ENCODE measurements around the gene ABHD18. TPM values are rescaled to one million over a fixed set of nuclear protein-coding genes. Genes with fewer than 3 reads are reported as not detected.
A peak's percentile ranks its signal among the peaks of the same experiment; 100 is the strongest.
"Not testable (repeated sequence)": the region's sequence is repeated elsewhere in the genome, so short reads cannot be mapped to it uniquely, and the experiment has no call there.

The ABHD18 gene
- total RNA-seq, 1 experiment from 2014 or later: 4.9 TPM

DNA sequence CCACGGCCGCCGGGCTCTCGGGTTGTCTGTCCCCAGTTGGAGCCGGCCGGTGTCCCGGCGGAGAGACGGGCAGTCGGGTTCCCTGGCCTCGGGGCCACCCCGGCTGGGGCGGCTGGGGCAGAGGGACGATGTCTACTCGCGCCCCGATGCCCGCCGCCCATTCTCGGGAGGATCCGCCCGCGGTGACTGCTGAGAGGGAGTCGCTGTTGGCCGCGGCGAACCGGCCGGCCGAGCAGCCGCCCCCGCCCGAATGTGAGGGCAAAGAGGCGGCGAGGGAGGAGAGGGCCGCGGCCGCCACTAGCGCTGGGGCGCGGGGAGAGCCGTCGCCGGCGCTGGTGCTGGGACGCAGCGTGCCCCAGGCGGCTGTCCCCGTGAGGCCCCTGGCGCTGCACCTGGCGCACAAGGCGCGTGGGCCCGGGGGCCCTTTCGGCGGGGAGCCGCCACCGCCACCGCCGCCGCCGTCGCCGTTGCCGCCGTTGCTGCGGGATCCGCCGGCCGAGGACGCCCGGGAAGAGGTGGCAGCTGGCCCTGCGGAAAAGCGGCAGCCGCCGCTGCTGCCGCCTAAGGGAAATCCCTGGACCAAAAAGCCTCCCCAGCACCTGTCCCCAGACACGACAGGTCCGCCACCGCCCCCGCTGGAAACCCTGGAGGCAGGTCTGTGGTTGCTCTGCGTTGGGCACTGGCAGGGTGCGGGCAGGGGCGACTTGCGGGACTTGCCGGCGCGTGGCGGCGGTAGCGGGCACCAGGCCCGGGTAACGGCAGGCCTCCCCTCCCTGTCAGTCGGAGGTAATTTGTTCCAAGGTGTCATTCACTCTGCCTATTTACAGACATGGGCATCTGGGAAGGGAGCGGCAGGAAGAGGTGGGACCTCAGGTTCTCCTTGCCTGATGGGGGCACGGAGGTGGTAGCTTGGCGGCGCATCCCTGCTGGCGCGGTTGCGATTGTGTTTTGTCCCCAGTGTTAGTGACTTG lies 96.6 kb downstream of the ABHD18 start:
- peak; percentile 43 for DNase-seq (ENCODE audit: low read depth)

DNA sequence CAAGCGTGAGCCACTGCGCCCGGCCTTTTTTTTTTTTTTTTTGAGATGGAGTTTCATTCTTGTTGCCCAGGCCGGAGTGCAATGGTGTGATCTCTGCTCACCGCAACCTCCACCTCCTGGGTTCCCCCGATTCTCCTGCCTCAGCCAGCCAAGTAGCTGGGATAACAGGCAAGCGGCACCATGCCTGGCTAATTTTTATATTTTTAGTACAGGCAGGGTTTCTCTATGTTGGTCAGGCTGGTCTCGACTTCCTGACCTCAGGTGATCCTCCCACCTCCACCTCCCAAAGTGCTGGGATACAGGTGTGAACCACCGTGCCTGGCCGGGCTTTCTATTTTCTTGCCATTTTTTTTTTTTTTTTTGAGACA lies 101.2 kb downstream of the ABHD18 start:
- not testable (repeated sequence) for DNase-seq (ENCODE audit: low read depth)

DNA sequence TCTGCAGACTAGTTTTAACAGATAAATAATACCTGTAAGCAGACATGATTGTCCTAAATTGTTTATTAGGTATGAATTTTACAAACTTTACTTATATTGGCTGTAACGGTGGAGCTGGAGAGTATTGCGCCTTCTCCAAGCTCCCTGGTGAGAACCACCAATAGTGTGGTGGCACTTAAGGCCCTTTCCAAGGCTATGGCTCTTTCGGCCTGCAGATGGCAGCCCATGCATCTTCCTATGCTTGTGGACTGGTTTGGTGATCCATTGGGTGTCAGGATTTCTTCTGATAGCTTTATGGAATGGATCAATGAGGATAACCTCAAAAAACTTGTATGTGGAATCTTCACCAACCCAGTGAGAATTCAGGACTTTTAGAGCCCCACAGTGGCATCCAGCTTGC lies 103.7 kb downstream of the ABHD18 start:
- peak; percentile 24 for DNase-seq (ENCODE audit: low read depth)

DNA sequence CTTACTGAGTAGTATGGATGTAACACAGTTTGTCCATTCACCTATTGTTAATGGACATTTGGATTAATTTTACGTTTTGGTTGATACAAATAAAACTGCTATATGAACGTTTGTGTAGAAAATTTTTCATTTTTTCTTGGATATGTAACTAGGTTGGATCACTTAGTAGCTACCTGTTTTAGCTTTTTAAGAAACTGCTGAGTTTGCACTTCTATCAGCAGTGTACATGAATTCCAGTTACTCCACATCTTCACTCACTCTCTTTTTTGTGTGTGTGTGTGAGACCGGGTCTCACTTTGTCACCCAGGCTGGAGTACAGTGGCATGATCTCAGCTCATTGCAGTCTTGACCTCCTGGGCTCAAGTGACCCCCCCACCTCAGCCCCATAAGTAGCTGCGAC lies 111.3 kb downstream of the ABHD18 start:
- no peak for DNase-seq (ENCODE audit: low read depth)

Other genes starting within 250 kb of the ABHD18 start
- not detected in 2 replicates for gene SLC25A31, start 235.0 kb upstream of the ABHD18 start, total RNA-seq (2014; rRNA removed; shearing (Covaris generic))
- 6.6 and 8.8 TPM in 2 replicates for gene HSPA4L, start 183.1 kb upstream of the ABHD18 start, total RNA-seq (2014; rRNA removed; shearing (Covaris generic))
- 31.0 and 57.3 TPM in 2 replicates for gene PLK4, start 84.5 kb upstream of the ABHD18 start, total RNA-seq (2014; rRNA removed; shearing (Covaris generic))
- 10.9 and 12.5 TPM in 2 replicates for gene MFSD8, start 233 bp upstream of the ABHD18 start, total RNA-seq (2014; rRNA removed; shearing (Covaris generic))
- gene LARP1B, start 95.9 kb downstream of the ABHD18 start, total RNA-seq (2014; rRNA removed; shearing (Covaris generic)): 11.5 and 12.1 TPM in 2 replicates